Heart left ventricle (tissue), 13 donors: ENCODE measurements around the gene LRRC53.

Experiments
- POLR2A ChIP-seq, 2 donors: fragments of 450-650 bp; IDR thresholded peaks; one replicate each; pipeline ENCODE4 v1.6.1; 2017; ENCODE audit warnings: antibody characterized with exemption in 2 of 2, mild to moderate bottlenecking in 2 of 2, moderate library complexity in 2 of 2
- TF ChIP-seq, protein P1 (sequence below), 12 donors: fragments of 200-600 bp; sonication (generic) in 4 of 12; IDR thresholded peaks; one replicate each; pipeline versions ENCODE4 v1.5.0 to v1.8.0; 2018 to 2022; ENCODE audit warnings: antibody characterized with exemption in 12 of 12, mild to moderate bottlenecking in 5 of 12
- donor health status: ischemic (EF 13 %, LVEDD 7.1; RV severe dilation, severe dysfunction).
- donor health status: DM: no; HTN: yes; CAD: no.
- donor health status: DM: no; HTN: no; CAD: no.
- donor health status: ischemic (EF 25% LVEDD 6.9; RV normal size, moderate dysfunction).
- donor health status: ischemic (EF 25% LVEDD 5.7; RV mildly dilated, moderate dysfunction).
- donor health status: ischemic (EF 35%, LVEDD 5.7; RV mildly dilated, moderate dysfunction).
- donor health status: nonischemic (EF 11% LVEDD 7.7; RV severe dilation, severe dysfunction).
- donor health status: DM: yes; HTN: yes; CAD: no.
- donor health status: PGD.
- donor health status: ischemic (EF 29% LVEDD 5.4; RV normal size, mild dysfunction).
- donor health status: nonischemic (EF 23%, LVEDD 6.1; RV moderate dilation, normal function).

DNA sequence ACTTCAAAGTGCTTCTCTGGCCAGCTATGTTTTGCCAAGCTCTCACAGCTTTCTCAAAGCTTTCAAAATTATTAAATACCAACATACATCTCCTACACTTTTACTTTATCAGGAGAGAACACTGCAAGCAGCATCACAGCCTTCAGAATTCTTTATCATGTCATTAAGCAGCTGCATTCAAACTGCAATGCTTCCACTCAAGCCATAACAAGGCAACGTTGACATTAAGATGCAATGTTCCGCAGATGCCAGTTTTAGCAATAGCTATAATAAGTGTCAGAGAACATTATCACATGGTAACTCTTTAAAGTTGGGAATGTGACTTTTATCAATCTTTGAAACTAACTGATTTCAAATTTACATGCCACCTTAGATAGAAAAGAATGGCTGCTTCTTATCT lies 91.9 kb downstream of the LRRC53 start:
- TF ChIP-seq, protein P1, sequence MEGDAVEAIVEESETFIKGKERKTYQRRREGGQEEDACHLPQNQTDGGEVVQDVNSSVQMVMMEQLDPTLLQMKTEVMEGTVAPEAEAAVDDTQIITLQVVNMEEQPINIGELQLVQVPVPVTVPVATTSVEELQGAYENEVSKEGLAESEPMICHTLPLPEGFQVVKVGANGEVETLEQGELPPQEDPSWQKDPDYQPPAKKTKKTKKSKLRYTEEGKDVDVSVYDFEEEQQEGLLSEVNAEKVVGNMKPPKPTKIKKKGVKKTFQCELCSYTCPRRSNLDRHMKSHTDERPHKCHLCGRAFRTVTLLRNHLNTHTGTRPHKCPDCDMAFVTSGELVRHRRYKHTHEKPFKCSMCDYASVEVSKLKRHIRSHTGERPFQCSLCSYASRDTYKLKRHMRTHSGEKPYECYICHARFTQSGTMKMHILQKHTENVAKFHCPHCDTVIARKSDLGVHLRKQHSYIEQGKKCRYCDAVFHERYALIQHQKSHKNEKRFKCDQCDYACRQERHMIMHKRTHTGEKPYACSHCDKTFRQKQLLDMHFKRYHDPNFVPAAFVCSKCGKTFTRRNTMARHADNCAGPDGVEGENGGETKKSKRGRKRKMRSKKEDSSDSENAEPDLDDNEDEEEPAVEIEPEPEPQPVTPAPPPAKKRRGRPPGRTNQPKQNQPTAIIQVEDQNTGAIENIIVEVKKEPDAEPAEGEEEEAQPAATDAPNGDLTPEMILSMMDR (IDR thresholded peaks at IDR 0.05): no peak
- no peak for TF ChIP-seq POLR2A (IDR thresholded peaks at IDR 0.05)
